ENCODE results near the gene SLC9A9. TPM values are rescaled to one million over a fixed set of nuclear protein-coding genes. Genes with fewer than 3 reads are reported as not detected.

SLC9A9 gene
- polyA plus RNA-seq, 1 experiment, result 13.4 TPM

- POLR2A ChIA-PET, result no interaction called here
Measured at GRCh38 chr3:143486611-143487010, 361.7 kb downstream of the SLC9A9 start.

GRCh38 chr3:143484846-143485512 lies 363.3 kb downstream of the SLC9A9 start:
- Histone ChIP-seq H3K27me3 (ENCODE audit: control insufficient read depth, insufficient read depth, low read length) (no peaks in the 10 kb centered on the region), H3K27ac (ENCODE audit: low read depth, low read length) (no peak overlapping the region), H3K4me3 (ENCODE audit: low read depth, low read length) (no peak overlapping the region), H3K9me3 (ENCODE audit: control insufficient read depth, insufficient read depth, low read length) (no peaks in the 10 kb centered on the region)
- ChIA-PET POLR2A (no interaction called here), CTCF (no interaction called here)
- no peak for DNase-seq (ENCODE audit: low read depth, low spot score)
- no peak for TF ChIP-seq CTCF (IDR thresholded peaks at IDR 0.05; ENCODE audit: low read depth, low read length)

More at GRCh38 chr3:143486611-143487010, 361.7 kb downstream of the SLC9A9 start:
- no peaks in the 10 kb centered on the region for H3K27me3 ChIP-seq (ENCODE audit: control insufficient read depth, insufficient read depth, low read length)
- no peak overlapping the region for H3K4me3 ChIP-seq (ENCODE audit: low read depth, low read length)
- no peak for DNase-seq (ENCODE audit: low read depth, low spot score)
- H3K27ac ChIP-seq (ENCODE audit: low read depth, low read length), result no peak overlapping the region
- CTCF ChIA-PET, result no interaction called here
- H3K9me3 ChIP-seq (ENCODE audit: control insufficient read depth, insufficient read depth, low read length), result no peaks in the 10 kb centered on the region
- TF ChIP-seq CTCF (IDR thresholded peaks at IDR 0.05; ENCODE audit: low read depth, low read length), result no peak

- ChIA-PET CTCF (no interaction called here), POLR2A (no interaction called here)
- Histone ChIP-seq H3K4me3 (ENCODE audit: low read depth, low read length) (no peak overlapping the region), H3K27ac (ENCODE audit: low read depth, low read length) (no peak overlapping the region), H3K9me3 (ENCODE audit: control insufficient read depth, insufficient read depth, low read length) (no peaks in the 10 kb centered on the region), H3K27me3 (ENCODE audit: control insufficient read depth, insufficient read depth, low read length) (no peaks in the 10 kb centered on the region)
- no peak for TF ChIP-seq CTCF (IDR thresholded peaks at IDR 0.05; ENCODE audit: low read depth, low read length)
- no peak for DNase-seq (ENCODE audit: low read depth, low spot score)
Measured at GRCh38 chr3:143483214-143483613, 365.1 kb downstream of the SLC9A9 start.

GRCh38 chr3:143482106-143483088 lies 365.9 kb downstream of the SLC9A9 start:
- CTCF ChIA-PET, result no interaction called here
- no peaks in the 10 kb centered on the region for H3K27me3 ChIP-seq (ENCODE audit: control insufficient read depth, insufficient read depth, low read length)
- no peak for TF ChIP-seq CTCF (IDR thresholded peaks at IDR 0.05; ENCODE audit: low read depth, low read length)

GRCh38 chr3:143480344-143480743 lies 367.9 kb downstream of the SLC9A9 start:
- ChIA-PET CTCF (no interaction called here), POLR2A (no interaction called here)
- H3K27ac ChIP-seq (ENCODE audit: low read depth, low read length), result no peak overlapping the region
- no peaks in the 10 kb centered on the region for H3K9me3 ChIP-seq (ENCODE audit: control insufficient read depth, insufficient read depth, low read length)
- no peak for DNase-seq (ENCODE audit: low read depth, low spot score)
- no peak overlapping the region for H3K4me3 ChIP-seq (ENCODE audit: low read depth, low read length)
- TF ChIP-seq CTCF (IDR thresholded peaks at IDR 0.05; ENCODE audit: low read depth, low read length), result no peak
- H3K27me3 ChIP-seq (ENCODE audit: control insufficient read depth, insufficient read depth, low read length), result no peaks in the 10 kb centered on the region

More at GRCh38 chr3:143482106-143483088, 365.9 kb downstream of the SLC9A9 start:
- no peak for DNase-seq (ENCODE audit: low read depth, low spot score)
- no peak overlapping the region for H3K27ac ChIP-seq (ENCODE audit: low read depth, low read length)
- H3K4me3 ChIP-seq (ENCODE audit: low read depth, low read length), result no peak overlapping the region
- POLR2A ChIA-PET, result no interaction called here
- H3K9me3 ChIP-seq (ENCODE audit: control insufficient read depth, insufficient read depth, low read length), result no peaks in the 10 kb centered on the region

All from AG04450 (cell line).